RWPE1 (cell line): ENCODE results near the gene ZNF143.

Experiments
- CTCF ChIA-PET: fragments of 350-600 bp; sonication (Branson Sonifier 250); formaldehyde crosslinking; extraction: SDS; loops from one replicate; lab custom pipeline; 2021; lab: Yijun Ruan, JAX
- POLR2A ChIA-PET: fragments of 400-600 bp; formaldehyde crosslinking; extraction: SDS; loops from one replicate; lab custom pipeline; 2020; ENCODE audit warnings: antibody characterized with exemption; ENCODE audit not compliant: low non-redundant PET; lab: Yijun Ruan, JAX
- DNase-seq: peaks from one replicate; pipeline ENCODE4 v3.0.0; 2012; ENCODE audit warnings: low spot score
- H3K27ac ChIP-seq: fragments of 450-650 bp; 2 replicates; pipeline ENCODE4 v1.5.1; 2017
- CTCF ChIP-seq: fragments of 450-650 bp; conservative IDR thresholded peaks from 2 replicates; pipeline ENCODE4 v1.5.1; 2017; ENCODE audit warnings: low read depth, mild to moderate bottlenecking

ZNF143 gene

GRCh38 chr11:9493492-9493891 is 32.7 kb downstream of the ZNF143 start:
- no peak for TF ChIP-seq CTCF
- H3K27ac ChIP-seq = no peak overlapping the region
- DNase-seq = no peak
- CTCF ChIA-PET = interaction anchor here (0.6 kb wide), 1 partner anchor 288 kb away, joined by 4 read pairs; no protein-coding TSS in a partner anchor
- POLR2A ChIA-PET = no interaction called here

GRCh38 chr11:9494316-9494715 is 33.5 kb downstream of the ZNF143 start:
- ChIA-PET CTCF (no interaction called here), POLR2A (no interaction called here)

GRCh38 chr11:9495803-9496514 is 35.1 kb downstream of the ZNF143 start:
- no peak for DNase-seq
- ChIA-PET CTCF (interaction anchor here (0.5 kb wide), 1 partner anchor 165 kb away, joined by 4 read pairs; no protein-coding TSS in a partner anchor), POLR2A (no interaction called here)
- H3K27ac ChIP-seq = no peak overlapping the region
- TF ChIP-seq CTCF = no peak

More at GRCh38 chr11:9494316-9494715, 33.5 kb downstream of the ZNF143 start:
- TF ChIP-seq CTCF = no peak
- no peak overlapping the region for H3K27ac ChIP-seq
- DNase-seq = no peak

GRCh38 chr11:9498457-9499078 is 37.8 kb downstream of the ZNF143 start:
- TF ChIP-seq CTCF = no peak
- CTCF ChIA-PET = interaction anchor here (0.6 kb wide), 1 partner anchor 823 kb away, joined by 3 read pairs; no protein-coding TSS in a partner anchor
- POLR2A ChIA-PET = no interaction called here
- no peak overlapping the region for H3K27ac ChIP-seq
- no peak for DNase-seq

GRCh38 chr11:9506489-9507276 is 45.9 kb downstream of the ZNF143 start:
- peak; percentile 64 for DNase-seq
- POLR2A ChIA-PET = no interaction called here

More at GRCh38 chr11:9506489-9507276, 45.9 kb downstream of the ZNF143 start:
- TF ChIP-seq CTCF = peak; percentile 92
- CTCF ChIA-PET = interaction anchor here (0.5 to 1.6 kb wide), 10 partner anchors 10 to 503 kb away, joined by 3 to 11 read pairs (median 4); partner anchors contain the start of gene NRIP3
- no peak overlapping the region for H3K27ac ChIP-seq
